GM18873 (cell line): ENCODE data around the gene ANKRD11.

Experiments used
- ATAC-seq: cut with Tn5 transposase; IDR thresholded peaks from one replicate; pipeline ENCODE4 v1.9.1; 2021; ENCODE audit warnings: mild to moderate bottlenecking, moderate library complexity, moderate number of reproducible peaks; ENCODE audit not compliant: unreplicated experiment, low FRiP score

Gene ANKRD11

GRCh38 chr16:89507214-89507833 is 17.0 kb upstream of the ANKRD11 start:
- ATAC-seq = no peak

- no peak for ATAC-seq
Observed at GRCh38 chr16:89506791-89507191, 16.4 kb upstream of the ANKRD11 start.

GRCh38 chr16:89506113-89506504 is 15.7 kb upstream of the ANKRD11 start:
- no peak for ATAC-seq

- ATAC-seq = peak; percentile 39
Observed at GRCh38 chr16:89505204-89506112, 15.1 kb upstream of the ANKRD11 start.

GRCh38 chr16:89504091-89504490 is 13.7 kb upstream of the ANKRD11 start:
- no peak for ATAC-seq

GRCh38 chr16:89502081-89502843 is 11.9 kb upstream of the ANKRD11 start:
- ATAC-seq = no peak

- ATAC-seq = no peak
Observed at GRCh38 chr16:89499767-89500166, 9.4 kb upstream of the ANKRD11 start.

- no peak for ATAC-seq
Observed at GRCh38 chr16:89498839-89499238, 8.5 kb upstream of the ANKRD11 start.

GRCh38 chr16:89495121-89495520 is 4.8 kb upstream of the ANKRD11 start:
- no peak for ATAC-seq

- no peak for ATAC-seq
Observed at GRCh38 chr16:89493776-89494175, 3.4 kb upstream of the ANKRD11 start.

- no peak for ATAC-seq
Observed at GRCh38 chr16:89491974-89492687, 1.8 kb upstream of the ANKRD11 start.

GRCh38 chr16:89491238-89491869 is 993 bp upstream of the ANKRD11 start:
- ATAC-seq = no peak

GRCh38 chr16:89489898-89490438 is 393 bp downstream of the ANKRD11 start:
- ATAC-seq = no peak

GRCh38 chr16:89489040-89489897 is 1.1 kb downstream of the ANKRD11 start:
- ATAC-seq = no peak

GRCh38 chr16:89485701-89486246 is 4.6 kb downstream of the ANKRD11 start:
- no peak for ATAC-seq

GRCh38 chr16:89484923-89485679 is 5.3 kb downstream of the ANKRD11 start:
- no peak for ATAC-seq

- no peak for ATAC-seq
Observed at GRCh38 chr16:89484041-89484501, 6.3 kb downstream of the ANKRD11 start.

- no peak for ATAC-seq
Observed at GRCh38 chr16:89482817-89483205, 7.5 kb downstream of the ANKRD11 start.
